Measurements from ENCODE around the gene TMEM200B. TPM values are rescaled to one million over a fixed set of nuclear protein-coding genes. Genes with fewer than 3 reads are reported as not detected.
"Not testable (repeated sequence)": the region's sequence is repeated elsewhere in the genome, so short reads cannot be mapped to it uniquely, and the experiment has no call there.

TMEM200B gene
- total and polyA plus RNA-seq, 2 of the 4 experiments (the other 2 are of a cell fraction) = 4.8 to 6.2 TPM

- TF ChIP-seq CEBPB (IDR thresholded peaks at IDR 0.05; ENCODE audit: low read depth, low read length) = no peak
Measured at GRCh38 chr1:29152046-29152805, 28.5 kb upstream of the TMEM200B start (continued).

GRCh38 chr1:29150346-29150745, 26.6 kb upstream of the TMEM200B start:
- H2BK15ac ChIP-seq (ENCODE audit: low read depth, low read length); H3K4me1 ChIP-seq (ENCODE audit: control insufficient read depth, insufficient read depth, low read length); H3K9me1 ChIP-seq (ENCODE audit: insufficient read depth, low read length); H2BK5ac ChIP-seq (ENCODE audit: low read depth, low read length, poor library complexity, severe bottlenecking); BruUV-seq (replicated peaks); H2AK5ac ChIP-seq (ENCODE audit: low read depth, low read length); H2AFZ ChIP-seq (replicated peaks; ENCODE audit: low read length, poor library complexity); H3K27ac ChIP-seq (ENCODE audit: insufficient read depth, low read length); dilution Hi-C loops (cut with HindIII; ENCODE audit: low sequenced_read_pairs, unreplicated experiment); H3K4me2 ChIP-seq (ENCODE audit: low read depth, low read length); H2BK120ac ChIP-seq (ENCODE audit: low read depth, low read length); POLR2A ChIA-PET (ENCODE audit: unreplicated experiment); CTCF ChIA-PET; H3K9ac ChIP-seq (ENCODE audit: low read depth, low read length); H4K8ac ChIP-seq (ENCODE audit: low read depth in 2 of 2, low read length in 2 of 2); H4K5ac ChIP-seq (ENCODE audit: low read depth, low read length); ATAC-seq (ENCODE audit: low read depth); H3K4ac ChIP-seq (ENCODE audit: low read depth, low read length); H2AK9ac ChIP-seq (replicated peaks; ENCODE audit: low read depth, low read length, poor library complexity); H3K23ac ChIP-seq (ENCODE audit: low read depth, low read length); H3K14ac ChIP-seq (replicated peaks; ENCODE audit: low read depth, low read length); H3K56ac ChIP-seq (ENCODE audit: extremely low read depth, insufficient read depth, low read length); intact Hi-C loops (cut with micrococcal nuclease); H2BK20ac ChIP-seq (ENCODE audit: low read depth, low read length); H3K9me3 ChIP-seq (ENCODE audit: control insufficient read depth, insufficient read depth, low read length); H4K91ac ChIP-seq (ENCODE audit: insufficient read depth, low read depth, low read length); H3K18ac ChIP-seq (ENCODE audit: low read depth, low read length); in situ Hi-C loops (cut with MboI; ENCODE audit: low sequenced_read_pairs); DNase-seq; H3K27me3 ChIP-seq (ENCODE audit: control insufficient read depth, insufficient read depth, low read length); H3K4me3 ChIP-seq (ENCODE audit: insufficient read depth, low read depth, low read length): not testable (repeated sequence)
- Histone ChIP-seq H3K36me3 (ENCODE audit: control insufficient read depth, insufficient read depth, low read length) (peaks cover 70% of the 10 kb centered on the region), H3K79me1 (ENCODE audit: low read depth in 1 of 2, low read length in 2 of 2) (peaks cover 30 to 48% of the 10 kb centered on the region in 2 experiments), H4K20me1 (ENCODE audit: insufficient read depth, low read length) (peaks cover 16% of the 10 kb centered on the region)
- 100% methylated on average over 3 of the region's 9 CpGs; no CpG with 5 or more reads in 1 of the 2 experiments for WGBS, 2 experiments (ENCODE audit: extremely low coverage in 2 of 2, insufficient read length in 1 of 2)

Data from IMR-90 (cell line).